NK-92 (cell line): ENCODE measurements around the gene METRNL.
"Not testable (repeated sequence)": the region's sequence is repeated elsewhere in the genome, so short reads cannot be mapped to it uniquely, and the experiment has no call there.

Experiments
- DNase-seq: peaks from one replicate; lab custom pipeline; 2025; ENCODE audit not compliant: unreplicated experiment; lab: John Stamatoyannopoulos, UW

Gene METRNL, protein sequence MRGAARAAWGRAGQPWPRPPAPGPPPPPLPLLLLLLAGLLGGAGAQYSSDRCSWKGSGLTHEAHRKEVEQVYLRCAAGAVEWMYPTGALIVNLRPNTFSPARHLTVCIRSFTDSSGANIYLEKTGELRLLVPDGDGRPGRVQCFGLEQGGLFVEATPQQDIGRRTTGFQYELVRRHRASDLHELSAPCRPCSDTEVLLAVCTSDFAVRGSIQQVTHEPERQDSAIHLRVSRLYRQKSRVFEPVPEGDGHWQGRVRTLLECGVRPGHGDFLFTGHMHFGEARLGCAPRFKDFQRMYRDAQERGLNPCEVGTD

DNA sequence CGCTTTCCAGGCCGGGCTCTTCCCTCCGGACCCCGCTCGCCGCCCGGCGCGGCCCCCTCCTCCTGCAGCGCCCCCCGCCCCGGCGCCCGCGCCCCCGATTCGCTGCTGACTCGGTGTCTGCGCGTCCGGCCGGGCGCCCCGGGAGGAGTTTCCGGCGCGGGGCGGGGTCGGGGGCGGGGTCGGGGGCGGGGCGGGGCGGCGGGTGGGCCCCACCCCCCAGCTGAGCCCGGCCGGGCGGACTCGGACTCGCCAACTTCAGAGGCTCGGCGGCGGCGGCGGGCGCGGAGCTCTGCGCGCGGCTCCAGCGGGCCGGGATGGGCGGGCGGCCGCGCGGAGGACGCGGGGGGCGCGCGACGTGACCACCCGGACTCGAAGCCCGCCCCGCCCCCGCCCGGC is at the start of gene METRNL:
Gene METRNL, plus strand, starts transcription at position 258 of the 396 bp plus-strand sequence. CDS start 207 bp downstream, outside the sequence.
- no peak for DNase-seq

DNA sequence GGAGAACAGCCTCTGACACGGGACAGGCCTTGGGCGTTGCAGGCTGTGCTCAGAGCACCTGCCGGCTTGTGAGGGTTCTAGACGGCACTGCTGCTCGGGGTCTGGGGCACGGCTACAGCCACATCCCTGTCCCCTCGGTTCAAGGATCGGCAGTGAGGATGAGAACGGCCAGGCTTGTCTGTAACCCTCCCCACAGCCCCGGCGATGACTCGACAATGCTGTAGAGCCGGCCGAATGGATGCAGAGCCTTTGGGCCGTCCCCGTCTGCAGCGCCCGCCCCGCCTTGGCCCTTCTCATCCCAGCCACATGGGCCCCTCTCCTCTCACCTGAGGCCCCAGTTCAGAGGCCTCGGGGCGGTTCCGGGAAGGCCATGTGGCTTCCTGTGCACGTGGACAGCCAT is 49.0 kb upstream of the METRNL start:
- DNase-seq: no peak

- no peak for DNase-seq
Observed at GRCh38 chr17:83031321-83031945, 48.0 kb upstream of the METRNL start.

GRCh38 chr17:83031946-83032451 is 47.4 kb upstream of the METRNL start:
- not testable (repeated sequence) for DNase-seq

GRCh38 chr17:83032781-83033180 is 46.6 kb upstream of the METRNL start:
- DNase-seq: no peak

DNA sequence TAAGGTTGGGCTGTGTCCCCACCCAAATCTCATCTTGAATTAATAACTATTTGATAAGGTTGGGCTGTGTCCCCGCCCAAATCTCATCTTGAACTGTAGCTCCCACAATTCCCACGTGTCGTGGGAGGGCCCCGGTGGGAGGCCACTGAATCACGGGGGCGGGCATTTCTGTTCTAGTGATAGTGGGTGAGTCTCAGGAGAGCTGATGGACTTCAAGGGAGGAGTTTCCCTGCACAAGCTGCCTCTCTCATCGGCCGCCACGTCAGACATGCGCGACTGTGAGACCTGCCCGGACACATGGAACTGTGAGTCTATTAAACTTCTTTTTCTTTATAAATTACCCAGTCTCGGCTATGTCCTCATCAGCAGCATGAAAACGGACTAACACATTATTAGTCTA is 44.9 kb upstream of the METRNL start:
- no peak for DNase-seq

DNA sequence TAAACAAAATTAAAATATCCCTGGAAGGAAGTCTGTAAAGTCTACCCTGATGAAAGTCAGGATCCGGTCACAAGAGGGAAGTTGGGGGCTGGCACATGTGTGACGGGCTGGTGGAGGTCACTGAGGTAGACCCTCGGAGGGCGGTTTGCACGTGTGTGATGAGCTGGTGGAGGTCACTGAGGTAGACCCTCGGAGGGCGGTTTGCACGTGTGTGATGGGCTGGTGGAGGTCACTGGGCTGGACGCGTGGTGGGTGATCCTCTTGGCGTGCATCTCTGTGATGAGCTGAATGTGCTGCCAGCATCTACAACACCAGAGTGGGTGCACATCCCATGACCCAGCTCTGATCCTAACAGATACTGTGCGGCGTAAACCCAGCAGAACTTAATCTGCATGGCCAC is 43.7 kb upstream of the METRNL start:
- no peak for DNase-seq

GRCh38 chr17:83036193-83036592 is 43.2 kb upstream of the METRNL start:
- no peak for DNase-seq

GRCh38 chr17:83036666-83037065 is 42.7 kb upstream of the METRNL start:
- DNase-seq: no peak

DNA sequence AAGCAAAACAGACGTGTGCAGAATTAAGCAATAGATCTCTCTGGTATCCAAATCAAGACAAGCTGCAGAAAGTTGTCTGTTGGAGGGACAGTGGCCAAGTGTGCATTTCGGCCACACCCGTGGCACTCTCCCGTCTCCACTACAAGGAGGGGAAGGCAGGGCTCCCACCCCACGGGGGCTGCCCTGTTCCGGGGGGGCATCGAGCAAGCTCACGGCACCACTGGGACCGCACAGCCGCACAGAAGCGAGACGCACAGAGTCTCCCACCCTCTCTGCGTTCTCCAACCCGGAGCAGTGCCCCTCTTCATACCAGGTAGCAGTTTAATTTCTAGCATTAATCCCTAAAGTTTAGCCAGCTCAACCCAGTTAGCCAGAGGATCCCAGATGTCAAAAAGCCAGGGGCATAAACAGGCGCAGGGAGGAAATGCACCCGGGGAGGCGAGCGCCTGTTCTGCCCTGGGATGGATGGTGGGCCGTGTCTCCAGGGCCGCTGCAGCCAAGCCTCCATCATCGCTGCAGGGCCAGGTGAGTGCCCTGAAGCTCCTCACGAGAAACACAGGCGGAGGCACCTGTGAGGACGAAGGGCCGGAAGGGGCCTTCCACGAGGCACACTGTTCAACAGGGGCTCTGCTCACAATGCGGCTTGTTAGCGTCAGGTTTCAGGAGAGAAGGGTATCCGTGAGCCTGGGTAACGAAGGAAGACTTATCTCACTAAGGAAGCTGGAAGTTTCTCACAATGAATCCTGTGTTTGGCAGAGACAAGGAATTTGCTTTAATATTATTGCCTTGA is 42.1 kb upstream of the METRNL start:
- no peak for DNase-seq

- no peak for DNase-seq
Observed at GRCh38 chr17:83037874-83038165, 41.6 kb upstream of the METRNL start.

GRCh38 chr17:83038983-83039382 is 40.4 kb upstream of the METRNL start:
- DNase-seq: not testable (repeated sequence)

DNA sequence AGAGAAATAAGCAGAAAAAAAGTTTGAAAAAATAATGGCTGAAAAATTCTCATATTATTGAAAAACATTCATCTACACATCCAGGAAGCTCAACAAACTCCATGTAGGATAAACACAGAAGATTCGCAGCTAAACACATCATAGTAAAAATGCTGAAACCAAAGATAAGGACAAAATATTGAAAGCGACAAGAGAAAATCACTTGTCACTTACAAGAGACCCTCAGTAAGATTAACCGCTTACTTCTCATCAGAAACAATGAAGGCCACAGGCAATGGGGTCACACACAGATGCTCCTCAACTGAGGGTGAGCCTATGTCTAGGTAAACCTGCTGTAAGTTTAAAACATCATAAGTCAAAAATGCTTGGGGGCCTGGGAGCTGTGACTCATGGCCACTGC is 38.1 kb upstream of the METRNL start:
- DNase-seq: no peak

DNA sequence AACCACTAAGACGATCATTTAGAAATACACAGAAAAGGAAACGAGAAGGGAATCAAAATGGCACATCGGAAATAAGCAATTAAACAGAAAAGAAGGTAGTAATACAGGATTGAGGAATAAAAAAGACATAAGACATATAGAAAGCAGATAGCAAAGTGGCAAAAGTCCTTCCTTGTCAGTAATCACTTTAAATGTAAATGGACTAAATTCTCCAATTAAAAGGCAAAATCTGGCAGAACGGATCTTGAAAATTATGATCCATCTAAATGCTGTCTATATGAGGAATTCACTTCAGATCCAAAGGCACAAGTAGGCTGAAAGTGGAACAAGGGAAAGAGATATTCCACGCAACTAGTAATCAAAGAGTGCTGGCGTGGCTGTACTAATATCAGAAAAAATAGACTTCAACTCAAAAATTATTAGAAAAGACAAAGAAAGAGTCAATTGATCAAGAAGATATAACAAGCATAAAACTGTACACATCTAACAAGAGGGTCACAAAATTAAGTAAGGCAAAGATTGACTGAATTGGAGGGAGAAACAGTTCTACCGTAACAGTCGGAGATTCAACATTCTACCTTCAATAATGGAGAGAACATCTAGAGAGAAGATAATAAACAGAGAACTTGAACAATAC is 36.8 kb upstream of the METRNL start:
- DNase-seq: no peak

- not testable (repeated sequence) for DNase-seq
Observed at GRCh38 chr17:83044479-83044878, 34.9 kb upstream of the METRNL start.

GRCh38 chr17:83046448-83047181 is 32.8 kb upstream of the METRNL start:
- DNase-seq: no peak

DNA sequence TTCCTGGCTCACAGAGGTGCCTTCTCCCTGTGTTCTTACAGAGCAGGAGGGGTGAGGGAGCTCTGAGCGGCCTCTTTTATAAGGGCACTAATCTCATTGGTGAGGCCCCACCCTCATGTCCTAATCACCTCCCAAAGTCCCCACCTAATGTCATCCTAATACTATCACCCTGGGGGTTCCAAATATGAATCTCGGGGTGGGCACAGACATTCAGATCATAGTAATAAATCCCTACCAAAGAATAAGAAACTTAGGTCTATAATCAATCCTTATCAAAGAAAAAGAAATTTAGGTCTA is 32.3 kb upstream of the METRNL start:
- no peak for DNase-seq

- not testable (repeated sequence) for DNase-seq
Observed at GRCh38 chr17:83047818-83048475, 31.5 kb upstream of the METRNL start.

GRCh38 chr17:83050651-83051395 is 28.6 kb upstream of the METRNL start:
- no peak for DNase-seq
